ENCODE data around the gene ASB4.

ASB4 gene

DNA sequence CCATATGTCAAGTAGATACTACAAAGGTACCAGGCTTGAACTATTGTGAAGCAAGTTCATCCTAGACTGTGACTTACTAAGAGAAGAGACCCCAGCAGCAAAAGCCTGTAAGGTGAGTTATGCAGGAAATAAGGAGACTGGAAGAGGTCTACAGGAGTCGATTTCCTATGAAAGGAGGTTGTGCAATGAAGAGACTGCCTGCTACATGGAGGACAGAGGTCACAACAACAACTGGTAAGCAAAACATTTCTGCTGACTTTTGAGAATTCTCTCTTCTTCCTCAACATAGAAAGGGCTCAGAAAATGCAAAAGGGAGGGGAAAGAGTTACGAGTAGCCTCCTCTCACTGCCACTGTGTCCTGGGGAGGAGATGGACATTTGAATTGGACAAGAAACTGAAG is 68.2 kb downstream of the ASB4 start:
- Histone ChIP-seq H3K4me3 (ENCODE audit: low read length) (no peak overlapping the region), H3K4me1 (ENCODE audit: control insufficient read depth, low read length) (no peaks in the 10 kb centered on the region), H3K9me3 (ENCODE audit: control insufficient read depth, insufficient read depth, low read length) (no peaks in the 10 kb centered on the region), H3K4me2 (ENCODE audit: low read length) (no peak overlapping the region), H3K27ac (ENCODE audit: low read depth, low read length) (no peak overlapping the region), H4K20me1 (ENCODE audit: control insufficient read depth, insufficient read depth, low read depth, low read length) (no peaks in the 10 kb centered on the region), H3K79me2 (ENCODE audit: control insufficient read depth, low read length) (no peaks in the 10 kb centered on the region), H3K36me3 (ENCODE audit: control insufficient read depth, low read length) (no peaks in the 10 kb centered on the region), H3F3A (ENCODE audit: control insufficient read depth, insufficient read depth) (no peaks in the 10 kb centered on the region), H3K9me2 (replicated peaks; ENCODE audit: control insufficient read depth, low read length) (no peaks in the 10 kb centered on the region; the same call in 1 of the 2 replicates), H3K27me3 (ENCODE audit: control insufficient read depth, low read length) (no peaks in the 10 kb centered on the region)
- TF ChIP-seq, protein P1, sequence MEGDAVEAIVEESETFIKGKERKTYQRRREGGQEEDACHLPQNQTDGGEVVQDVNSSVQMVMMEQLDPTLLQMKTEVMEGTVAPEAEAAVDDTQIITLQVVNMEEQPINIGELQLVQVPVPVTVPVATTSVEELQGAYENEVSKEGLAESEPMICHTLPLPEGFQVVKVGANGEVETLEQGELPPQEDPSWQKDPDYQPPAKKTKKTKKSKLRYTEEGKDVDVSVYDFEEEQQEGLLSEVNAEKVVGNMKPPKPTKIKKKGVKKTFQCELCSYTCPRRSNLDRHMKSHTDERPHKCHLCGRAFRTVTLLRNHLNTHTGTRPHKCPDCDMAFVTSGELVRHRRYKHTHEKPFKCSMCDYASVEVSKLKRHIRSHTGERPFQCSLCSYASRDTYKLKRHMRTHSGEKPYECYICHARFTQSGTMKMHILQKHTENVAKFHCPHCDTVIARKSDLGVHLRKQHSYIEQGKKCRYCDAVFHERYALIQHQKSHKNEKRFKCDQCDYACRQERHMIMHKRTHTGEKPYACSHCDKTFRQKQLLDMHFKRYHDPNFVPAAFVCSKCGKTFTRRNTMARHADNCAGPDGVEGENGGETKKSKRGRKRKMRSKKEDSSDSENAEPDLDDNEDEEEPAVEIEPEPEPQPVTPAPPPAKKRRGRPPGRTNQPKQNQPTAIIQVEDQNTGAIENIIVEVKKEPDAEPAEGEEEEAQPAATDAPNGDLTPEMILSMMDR (IDR thresholded peaks at IDR 0.05; ENCODE audit: low read depth, low read length, poor library complexity, severe bottlenecking): no peak
- TF ChIP-seq EZH2phosphoT487 (IDR thresholded peaks at IDR 0.05; ENCODE audit: borderline replicate concordance, low read length): no peak

DNA sequence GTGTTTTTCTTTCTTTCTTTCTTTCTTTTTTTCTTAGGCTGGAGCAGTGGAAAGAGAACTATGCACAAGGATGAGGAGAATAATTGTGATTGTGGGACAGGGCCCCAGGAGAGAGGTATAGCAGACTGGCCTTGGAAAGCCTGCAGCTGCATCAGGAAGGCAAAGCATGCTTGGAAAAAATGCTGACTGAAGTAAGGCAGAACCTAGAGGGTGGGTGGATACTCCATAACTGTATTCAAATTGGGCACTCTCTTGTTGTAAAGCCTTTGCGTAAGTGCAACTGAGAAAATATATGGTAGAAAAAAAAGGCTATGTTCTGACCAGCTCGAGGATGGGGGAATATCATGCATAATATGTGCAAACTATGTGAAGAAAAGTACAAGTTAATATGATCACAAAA is 71.0 kb downstream of the ASB4 start:
- Histone ChIP-seq H3K4me1 (ENCODE audit: control insufficient read depth, low read length) (no peaks in the 10 kb centered on the region), H3K79me2 (ENCODE audit: control insufficient read depth, low read length) (no peaks in the 10 kb centered on the region), H3K36me3 (ENCODE audit: control insufficient read depth, low read length) (no peaks in the 10 kb centered on the region), H3K9me3 (ENCODE audit: control insufficient read depth, insufficient read depth, low read length) (no peaks in the 10 kb centered on the region), H3K9me2 (replicated peaks; ENCODE audit: control insufficient read depth, low read length) (no peaks in the 10 kb centered on the region; the same call in 1 of the 2 replicates), H3K4me2 (ENCODE audit: low read length) (no peak overlapping the region), H3K4me3 (ENCODE audit: low read length) (no peak overlapping the region), H4K20me1 (ENCODE audit: control insufficient read depth, insufficient read depth, low read depth, low read length) (no peaks in the 10 kb centered on the region), H3K27me3 (ENCODE audit: control insufficient read depth, low read length) (no peaks in the 10 kb centered on the region), H3F3A (ENCODE audit: control insufficient read depth, insufficient read depth) (no peaks in the 10 kb centered on the region), H3K27ac (ENCODE audit: low read depth, low read length) (no peak overlapping the region)
- TF ChIP-seq EZH2phosphoT487 (IDR thresholded peaks at IDR 0.05; ENCODE audit: borderline replicate concordance, low read length): no peak
- TF ChIP-seq, protein P1 (IDR thresholded peaks at IDR 0.05; ENCODE audit: low read depth, low read length, poor library complexity, severe bottlenecking): no peak

DNA sequence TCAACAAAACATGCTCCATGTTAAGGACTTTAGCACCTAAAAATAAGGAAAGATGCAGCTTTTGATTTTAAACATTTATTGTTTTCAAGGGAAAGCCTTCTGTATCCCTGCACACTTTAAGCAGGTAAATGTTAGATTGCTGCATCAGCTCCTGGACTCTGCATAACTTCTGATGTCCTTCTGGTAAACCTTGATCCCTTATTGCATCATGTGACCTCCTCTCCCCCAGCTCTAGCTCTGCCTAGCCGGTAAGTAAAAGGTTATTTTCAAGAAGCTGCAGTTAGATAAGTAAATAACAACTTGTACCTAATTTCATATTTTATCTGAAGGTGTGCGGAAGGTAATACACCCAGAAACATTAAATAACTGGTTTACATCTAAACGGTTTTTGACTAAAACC is 73.1 kb downstream of the ASB4 start:
- H3K27me3 ChIP-seq (ENCODE audit: control insufficient read depth, low read length): no peaks in the 10 kb centered on the region
- no peak overlapping the region for H3K4me3 ChIP-seq (ENCODE audit: low read length)
- H3K27ac ChIP-seq (ENCODE audit: low read depth, low read length): no peak overlapping the region
- no peak for TF ChIP-seq EZH2phosphoT487 (IDR thresholded peaks at IDR 0.05; ENCODE audit: borderline replicate concordance, low read length)
- TF ChIP-seq, protein P1 (IDR thresholded peaks at IDR 0.05; ENCODE audit: low read depth, low read length, poor library complexity, severe bottlenecking): no peak
- no peaks in the 10 kb centered on the region for H3F3A ChIP-seq (ENCODE audit: control insufficient read depth, insufficient read depth)
- no peaks in the 10 kb centered on the region for H3K4me1 ChIP-seq (ENCODE audit: control insufficient read depth, low read length)
- H3K4me2 ChIP-seq (ENCODE audit: low read length): no peak overlapping the region
- H3K79me2 ChIP-seq (ENCODE audit: control insufficient read depth, low read length): no peaks in the 10 kb centered on the region
- H4K20me1 ChIP-seq (ENCODE audit: control insufficient read depth, insufficient read depth, low read depth, low read length): no peaks in the 10 kb centered on the region
- H3K9me3 ChIP-seq (ENCODE audit: control insufficient read depth, insufficient read depth, low read length): no peaks in the 10 kb centered on the region
- H3K9me2 ChIP-seq (replicated peaks; ENCODE audit: control insufficient read depth, low read length): no peaks in the 10 kb centered on the region; the same call in 1 of the 2 replicates
- no peaks in the 10 kb centered on the region for H3K36me3 ChIP-seq (ENCODE audit: control insufficient read depth, low read length)

All from DOHH2 (cell line).